HG02981 (cell line): ENCODE data around the gene ETV5.

Source experiments
- ATAC-seq: cut with Tn5 transposase; IDR thresholded peaks from one replicate; pipeline ENCODE4 v1.9.1; 2021; ENCODE audit warnings: mild to moderate bottlenecking, moderate library complexity; ENCODE audit not compliant: unreplicated experiment

The ETV5 gene

GRCh38 chr3:186070133-186070532 is 38.8 kb downstream of the ETV5 start:
- ATAC-seq, result no peak

DNA sequence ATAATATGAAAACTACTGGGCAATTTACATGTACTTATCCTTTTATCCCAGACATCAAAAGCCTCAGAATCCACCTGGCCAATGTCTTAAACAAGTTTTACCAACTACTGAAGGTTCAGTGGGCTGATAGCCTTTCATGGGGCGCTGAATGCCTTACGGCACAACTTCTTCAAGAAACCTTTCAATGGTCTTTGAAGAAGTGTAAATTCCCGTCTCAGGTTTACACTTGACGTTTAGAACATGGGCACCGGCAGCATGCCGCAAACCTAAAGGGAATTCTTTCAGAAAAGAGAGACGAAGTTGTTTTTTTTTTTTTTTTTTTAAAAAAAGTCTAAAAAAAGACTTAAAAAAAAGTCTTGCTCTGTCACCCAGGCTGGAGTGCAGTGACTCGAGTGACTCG is 39.7 kb downstream of the ETV5 start:
- ATAC-seq, result no peak

DNA sequence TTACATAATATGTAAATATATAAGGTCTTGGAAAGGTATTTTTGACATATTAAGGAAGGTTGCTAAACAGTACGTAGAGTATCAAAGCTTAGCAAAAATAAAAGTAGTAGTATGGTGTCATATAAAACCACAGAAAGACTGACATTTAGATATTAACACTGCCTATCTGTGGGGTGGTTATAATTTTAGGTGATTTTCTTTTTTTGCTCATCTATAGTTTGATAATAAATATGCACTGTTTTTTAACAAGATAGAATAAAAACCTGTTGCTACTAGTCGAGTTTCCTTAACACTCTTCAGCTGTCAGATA is 40.7 kb downstream of the ETV5 start:
- ATAC-seq, result no peak

- ATAC-seq, result no peak
Measured at GRCh38 chr3:186067360-186068242, 41.3 kb downstream of the ETV5 start.

DNA sequence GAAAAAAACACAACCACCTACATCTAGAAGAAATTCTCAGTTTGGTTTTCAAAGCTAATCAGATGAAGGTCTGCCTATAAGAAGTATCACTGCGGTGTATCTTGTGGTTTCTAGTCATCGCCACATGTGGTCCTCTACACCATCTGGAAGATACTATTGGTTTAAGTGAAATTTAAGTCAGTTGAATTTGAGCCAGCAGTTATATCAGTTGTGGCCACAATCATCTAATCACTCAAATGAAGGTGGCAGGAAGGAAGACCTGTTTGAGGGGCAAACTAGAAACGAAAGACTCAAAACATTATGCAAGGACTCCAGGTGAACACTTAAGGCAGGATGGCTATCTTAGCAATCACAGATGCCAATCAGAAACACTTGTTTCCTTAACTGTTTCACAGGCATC is 48.7 kb downstream of the ETV5 start:
- ATAC-seq, result peak; percentile 92

- ATAC-seq, result no peak
Measured at GRCh38 chr3:186059192-186059591, 49.7 kb downstream of the ETV5 start.

DNA sequence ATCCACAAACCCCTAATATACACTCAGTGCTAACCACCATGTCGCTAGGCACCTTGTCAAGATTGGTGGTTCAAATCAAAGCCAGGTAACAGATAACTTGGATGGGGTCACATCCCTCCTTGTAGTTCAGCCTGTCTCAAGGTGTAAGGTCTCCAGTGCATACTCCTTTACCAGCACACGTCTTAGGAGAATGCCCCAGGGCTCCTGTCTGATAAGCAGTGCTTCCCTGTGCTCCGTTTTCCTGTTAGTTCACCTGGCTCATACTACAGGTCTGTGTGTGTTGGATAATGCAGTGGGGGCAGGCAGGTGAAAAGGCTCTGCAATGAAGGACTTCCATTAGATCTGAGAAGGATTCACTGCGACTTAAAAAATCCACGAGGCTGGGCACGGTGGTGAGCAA is 50.7 kb downstream of the ETV5 start:
- no peak for ATAC-seq

GRCh38 chr3:186057594-186057993 is 51.3 kb downstream of the ETV5 start:
- no peak for ATAC-seq

GRCh38 chr3:186054792-186055352 is 54.0 kb downstream of the ETV5 start:
- no peak for ATAC-seq

- no peak for ATAC-seq
Measured at GRCh38 chr3:186053954-186054791, 54.7 kb downstream of the ETV5 start.

DNA sequence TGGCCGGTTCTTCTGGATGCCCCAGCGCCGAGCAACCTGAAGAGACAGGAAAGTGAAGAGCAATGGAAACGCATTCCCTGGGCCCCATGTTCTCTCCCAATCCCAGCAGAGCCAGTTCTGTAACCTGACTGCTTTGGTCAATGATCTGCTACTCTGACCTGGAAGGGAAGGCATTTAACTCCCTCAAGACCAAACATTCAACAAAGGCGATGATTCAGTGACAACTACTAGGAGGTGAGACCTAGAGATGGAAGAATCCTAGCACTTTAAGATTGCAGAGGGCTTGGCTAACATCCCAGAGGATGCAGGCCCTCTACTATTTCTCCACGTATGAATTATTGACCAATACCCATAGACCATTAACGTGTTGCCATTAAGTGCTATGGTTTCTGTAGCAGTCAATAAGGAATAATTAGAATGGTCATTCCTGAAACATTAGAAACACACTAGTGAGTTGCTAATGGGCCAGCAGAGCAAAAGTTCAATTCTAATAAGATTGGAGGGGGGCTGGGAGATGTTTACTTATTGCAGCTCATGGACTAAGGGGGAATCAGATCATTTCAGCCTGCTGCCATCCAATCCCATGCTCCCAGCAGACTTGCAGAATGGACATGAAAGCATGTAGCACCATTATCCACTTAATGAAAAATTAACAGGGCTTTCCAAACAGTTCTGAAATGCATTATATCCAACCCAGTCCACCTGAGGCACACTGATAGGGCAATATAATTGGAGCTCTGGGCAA is 56.6 kb downstream of the ETV5 start:
- no peak for ATAC-seq

- no peak for ATAC-seq
Measured at GRCh38 chr3:186049001-186049400, 59.9 kb downstream of the ETV5 start.

- no peak for ATAC-seq
Measured at GRCh38 chr3:186048119-186048518, 60.8 kb downstream of the ETV5 start.

DNA sequence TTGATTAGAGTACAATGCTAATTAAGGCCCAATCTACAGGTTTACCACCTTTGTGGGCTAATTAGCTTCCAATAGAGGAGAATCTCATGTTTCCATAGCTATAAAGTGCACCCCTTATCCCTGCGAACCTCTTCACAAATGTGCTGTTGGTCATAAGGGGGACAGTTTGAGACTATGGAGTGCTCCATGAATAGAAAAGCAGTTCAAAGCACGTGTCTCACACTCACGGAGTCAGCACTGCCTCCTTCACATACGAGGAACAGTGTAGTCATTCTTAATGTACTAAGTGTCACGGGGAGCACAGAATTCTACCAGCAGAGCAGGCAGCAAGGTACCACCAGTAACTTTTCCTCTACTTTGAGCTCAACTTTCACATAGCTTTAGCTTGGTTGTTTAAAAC is 62.1 kb downstream of the ETV5 start:
- no peak for ATAC-seq

- no peak for ATAC-seq
Measured at GRCh38 chr3:186044968-186045367, 63.9 kb downstream of the ETV5 start.

GRCh38 chr3:186044427-186044826 is 64.5 kb downstream of the ETV5 start:
- ATAC-seq, result no peak

DNA sequence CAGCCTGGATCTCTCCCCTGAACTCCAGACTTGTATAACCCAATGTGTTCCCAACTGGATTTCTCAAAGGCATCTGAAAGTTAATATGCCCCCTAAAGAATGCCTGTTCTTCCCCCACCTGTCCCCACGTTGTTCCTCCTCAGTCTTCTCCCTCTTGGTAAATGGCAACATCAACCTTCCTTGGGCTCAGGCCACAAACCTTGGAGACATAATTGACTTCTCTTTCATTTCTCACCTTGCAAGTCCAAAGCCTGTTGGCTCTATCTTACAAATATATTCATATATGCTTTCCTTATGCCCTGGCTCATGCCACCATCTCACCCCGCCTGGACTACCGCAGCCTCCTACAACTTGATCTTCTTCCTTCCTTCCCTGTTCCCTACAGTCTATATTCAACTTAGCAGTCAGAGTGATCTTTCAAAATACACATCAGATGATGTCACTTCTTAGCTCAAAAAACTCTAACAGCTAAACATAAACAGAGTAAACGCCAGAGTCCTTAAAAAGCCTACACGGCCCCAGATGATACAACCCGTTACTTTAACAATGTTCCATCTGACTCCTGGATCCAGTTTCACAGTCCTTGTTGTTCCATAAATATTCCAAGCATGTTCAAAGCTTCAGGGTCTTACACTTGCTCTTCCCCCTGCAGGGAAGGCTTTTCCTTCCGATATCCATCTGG is 66.2 kb downstream of the ETV5 start:
- ATAC-seq, result no peak

DNA sequence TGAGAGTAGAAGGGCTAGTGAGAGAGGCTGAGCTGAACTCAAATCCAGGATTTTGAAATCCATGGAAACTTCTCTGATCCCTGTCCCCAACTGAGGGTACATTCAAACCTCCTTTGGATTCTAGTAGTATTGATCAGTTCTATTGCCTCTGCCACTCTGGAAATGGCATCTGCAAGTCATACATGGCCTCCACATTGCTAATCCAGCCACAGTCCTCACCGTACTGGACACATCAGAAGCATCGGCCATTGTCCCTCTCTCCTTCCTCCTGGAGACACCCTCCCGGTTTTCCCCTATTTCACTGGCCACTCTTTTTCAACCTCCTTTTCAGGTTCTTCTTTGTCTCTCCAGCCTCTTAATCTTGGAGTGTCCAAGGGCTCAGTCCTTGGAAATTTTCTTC is 66.9 kb downstream of the ETV5 start:
- no peak for ATAC-seq

DNA sequence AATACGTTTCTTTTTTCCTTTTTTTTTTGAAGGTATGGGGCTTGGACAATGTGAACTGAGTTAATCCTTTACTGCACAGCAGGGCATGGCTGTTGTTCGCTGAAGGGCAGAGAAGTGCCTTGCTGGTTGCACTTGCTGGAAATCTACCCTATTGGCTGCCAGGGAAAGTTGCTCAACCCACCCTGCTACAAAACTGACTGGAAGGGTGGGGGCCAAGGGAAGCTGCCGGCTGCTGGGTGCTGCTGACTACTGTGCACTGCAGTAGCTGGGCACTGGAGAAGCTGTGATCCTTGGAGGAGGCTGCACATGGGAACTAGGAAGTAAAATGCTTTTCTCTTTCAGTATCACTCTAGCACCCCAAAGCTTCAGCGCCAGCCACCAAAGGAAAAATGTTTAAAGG is 70.5 kb downstream of the ETV5 start:
- ATAC-seq, result no peak

GRCh38 chr3:186035277-186035676 is 73.6 kb downstream of the ETV5 start:
- ATAC-seq, result no peak

- no peak for ATAC-seq
Measured at GRCh38 chr3:186032321-186032720, 76.6 kb downstream of the ETV5 start.
